HG03045 (cell line): ENCODE measurements around the gene TMEM131.
"Not testable (repeated sequence)": the region's sequence is repeated elsewhere in the genome, so short reads cannot be mapped to it uniquely, and the experiment has no call there.

Experiments used
- ATAC-seq: cut with Tn5 transposase; IDR thresholded peaks from one replicate; pipeline ENCODE4 v1.9.1; 2021; ENCODE audit warnings: mild to moderate bottlenecking, moderate library complexity; ENCODE audit not compliant: unreplicated experiment

The TMEM131 gene

GRCh38 chr2:97869722-97870346 is 125.9 kb downstream of the TMEM131 start:
- ATAC-seq: no peak

DNA sequence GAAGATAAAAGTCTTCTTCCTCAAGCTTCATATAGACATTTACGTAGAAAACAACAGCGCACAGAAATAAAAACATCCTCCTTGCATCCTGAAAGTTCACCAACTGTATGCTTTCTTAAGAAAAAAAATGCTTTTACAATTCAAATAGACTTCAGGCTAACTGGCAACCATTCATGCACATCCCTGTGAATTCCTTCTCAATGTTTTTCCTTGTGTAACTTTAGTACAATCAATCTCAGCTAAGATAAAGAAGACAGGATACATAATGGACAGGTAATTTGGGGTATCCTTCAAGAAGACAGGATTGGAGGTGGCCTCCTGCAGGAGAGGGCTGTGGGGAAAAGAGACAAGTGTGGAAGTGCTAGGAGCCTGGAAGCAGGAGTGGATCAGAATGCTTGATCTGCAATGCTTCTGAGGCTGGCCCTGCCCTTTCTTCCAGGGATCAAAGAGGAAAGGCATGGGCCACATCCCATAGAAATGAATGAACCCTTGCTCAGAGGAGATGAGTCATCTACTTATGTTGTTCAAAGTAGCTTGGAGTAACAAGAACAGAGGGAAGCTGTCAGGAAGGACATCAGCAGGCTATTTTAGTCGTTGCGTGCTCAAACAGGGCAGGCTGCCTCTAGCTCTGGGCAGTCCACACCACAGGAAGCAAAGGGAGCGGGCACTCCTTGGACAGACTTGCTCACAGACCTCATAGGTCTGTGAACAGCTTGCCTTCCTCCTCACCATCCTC is 126.6 kb downstream of the TMEM131 start:
- ATAC-seq: no peak

- ATAC-seq: no peak
Observed at GRCh38 chr2:97863829-97864228, 131.9 kb downstream of the TMEM131 start.

GRCh38 chr2:97861177-97861576 is 134.6 kb downstream of the TMEM131 start:
- ATAC-seq: no peak

DNA sequence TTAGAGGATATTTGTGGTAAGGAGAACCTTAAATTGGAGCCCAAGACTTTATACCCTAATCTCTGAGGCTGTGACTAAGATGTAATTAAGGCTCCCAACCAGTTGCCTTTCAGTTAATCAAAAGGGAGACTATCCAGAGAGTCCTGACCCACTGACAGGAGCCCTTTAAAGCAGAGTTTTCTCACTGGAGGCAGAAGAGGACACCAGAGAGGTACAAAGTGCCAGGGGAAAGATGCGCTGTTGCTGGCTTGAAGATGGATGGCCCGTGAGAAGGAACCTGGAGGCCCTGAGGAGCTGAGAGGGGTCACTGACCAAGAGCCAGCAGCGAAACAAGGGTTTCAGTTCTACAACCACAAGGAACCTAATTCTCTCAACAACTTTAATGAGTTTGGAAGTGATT is 137.3 kb downstream of the TMEM131 start:
- no peak for ATAC-seq

DNA sequence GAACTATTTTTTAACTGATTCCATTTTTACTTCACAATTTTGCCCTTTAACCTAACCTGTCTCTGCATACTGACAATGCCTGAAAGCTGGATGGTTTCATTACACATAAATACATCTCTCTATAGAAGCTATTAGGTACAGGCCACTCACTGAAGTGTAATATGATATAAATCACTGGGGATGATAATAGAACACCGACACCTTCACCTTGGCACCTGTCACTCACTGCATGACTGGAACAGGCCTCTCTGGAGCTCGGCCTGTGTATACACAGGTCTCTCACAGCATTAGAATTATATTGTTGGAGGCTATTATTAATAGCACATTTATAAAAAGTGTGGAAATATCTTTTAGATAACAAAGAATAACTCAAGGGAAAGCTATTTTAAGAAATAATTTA is 138.2 kb downstream of the TMEM131 start:
- no peak for ATAC-seq

GRCh38 chr2:97853057-97853456 is 142.7 kb downstream of the TMEM131 start:
- not testable (repeated sequence) for ATAC-seq

- ATAC-seq: no peak
Observed at GRCh38 chr2:97851172-97851571, 144.6 kb downstream of the TMEM131 start.

- peak; percentile 70 for ATAC-seq
Observed at GRCh38 chr2:97849881-97850528, 145.7 kb downstream of the TMEM131 start.

GRCh38 chr2:97848306-97848705 is 147.4 kb downstream of the TMEM131 start:
- ATAC-seq: no peak

DNA sequence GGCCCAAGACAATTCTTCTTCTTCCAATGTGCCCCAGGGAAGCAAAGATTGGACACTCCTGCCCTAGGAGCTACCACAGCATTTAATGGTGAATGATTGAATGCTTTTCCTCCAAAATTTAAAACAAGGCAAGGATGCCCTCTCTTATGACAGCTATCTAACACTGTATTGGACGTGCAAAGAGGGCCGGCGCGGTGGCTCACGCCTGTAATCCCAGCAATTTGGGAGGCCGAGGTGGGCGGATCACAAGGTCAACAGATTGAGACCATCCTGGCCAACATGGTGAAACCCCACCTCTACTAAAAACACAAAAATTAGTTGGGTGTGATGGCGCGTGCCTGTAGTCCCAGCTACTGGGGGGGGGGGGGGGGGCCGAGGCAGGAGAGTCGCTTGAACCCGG is 149.0 kb downstream of the TMEM131 start:
- not testable (repeated sequence) for ATAC-seq

DNA sequence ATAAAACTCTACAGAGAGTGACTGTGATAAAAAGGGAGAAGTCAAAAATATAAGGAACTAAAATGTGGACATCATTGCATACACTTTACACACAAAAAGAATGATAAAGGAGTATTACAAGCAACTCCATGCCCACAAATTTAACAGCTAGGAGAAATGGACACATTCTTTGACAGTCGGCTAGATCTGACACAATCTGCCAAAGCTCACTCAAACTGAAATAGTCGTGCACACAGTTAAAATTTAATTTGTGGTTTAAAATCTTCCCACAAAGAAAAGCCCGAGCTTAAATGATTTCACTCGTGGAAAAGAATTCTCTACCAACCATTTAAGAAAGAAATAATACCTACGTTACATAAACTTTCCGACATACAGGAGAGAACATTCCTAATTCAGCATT is 149.9 kb downstream of the TMEM131 start:
- no peak for ATAC-seq

- no peak for ATAC-seq
Observed at GRCh38 chr2:97845133-97845532, 150.6 kb downstream of the TMEM131 start.

GRCh38 chr2:97844311-97844859 is 151.4 kb downstream of the TMEM131 start:
- ATAC-seq: no peak

DNA sequence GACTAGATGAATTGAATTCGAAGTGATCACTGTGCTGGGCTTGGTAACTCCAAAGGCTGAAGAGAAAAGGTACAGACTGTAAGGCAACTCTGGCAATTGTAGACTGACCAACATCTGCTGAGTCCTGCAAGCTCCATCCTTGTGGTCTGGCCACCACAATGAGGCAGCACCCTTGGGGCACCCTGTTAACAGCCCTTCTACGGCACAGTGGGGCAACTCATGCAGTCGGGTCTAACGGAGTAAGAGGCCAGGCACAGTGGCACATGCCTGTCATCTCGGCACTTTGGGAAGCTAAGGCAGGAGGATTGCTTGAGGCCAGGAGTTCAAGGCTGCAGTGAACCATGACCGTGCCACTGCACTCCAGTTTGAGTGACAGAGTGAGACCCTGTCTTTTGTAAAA is 155.6 kb downstream of the TMEM131 start:
- no peak for ATAC-seq

GRCh38 chr2:97834610-97835009 is 161.1 kb downstream of the TMEM131 start:
- no peak for ATAC-seq

DNA sequence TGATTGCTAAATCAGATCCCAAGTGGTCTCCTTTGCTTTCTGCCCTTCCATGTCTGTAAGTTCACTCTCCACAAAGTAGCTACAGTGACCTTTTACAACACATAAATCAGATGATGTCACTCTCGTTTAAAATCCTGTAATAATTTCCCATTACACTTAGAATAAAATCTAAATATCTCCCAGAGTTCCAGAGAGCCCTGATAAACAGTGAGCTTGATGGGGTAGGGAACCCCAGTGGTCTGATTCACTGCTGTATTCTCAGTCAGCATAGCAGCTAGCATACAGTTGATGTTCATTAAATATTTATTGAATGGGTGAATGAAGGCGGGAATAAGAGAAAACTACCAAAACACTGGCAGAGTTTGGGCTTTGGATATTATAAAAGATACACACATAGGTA is 164.6 kb downstream of the TMEM131 start:
- ATAC-seq: no peak

GRCh38 chr2:97829255-97829654 is 166.5 kb downstream of the TMEM131 start:
- ATAC-seq: not testable (repeated sequence)

DNA sequence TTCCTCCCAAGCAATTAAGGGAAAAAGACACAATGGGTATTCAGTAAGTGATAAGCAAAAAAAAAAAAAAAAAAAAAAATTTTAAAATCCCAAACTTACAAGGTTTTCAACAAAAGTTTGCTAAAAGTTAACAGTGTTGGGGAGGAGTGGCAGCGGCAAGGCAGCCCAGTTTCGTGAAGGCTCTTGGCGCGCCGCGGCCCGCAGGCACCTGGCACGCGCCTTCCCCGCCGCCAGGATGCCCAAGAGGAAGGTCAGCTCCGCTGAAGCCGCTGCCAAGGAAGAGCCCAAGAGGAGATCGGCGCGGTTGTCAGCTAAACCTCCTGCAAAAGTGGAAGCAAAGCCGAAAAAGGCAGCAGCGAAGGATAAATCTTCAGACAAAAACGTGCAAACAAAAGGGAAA is 168.7 kb downstream of the TMEM131 start:
- not testable (repeated sequence) for ATAC-seq

- ATAC-seq: not testable (repeated sequence)
Observed at GRCh38 chr2:97826266-97826847, 169.4 kb downstream of the TMEM131 start.

DNA sequence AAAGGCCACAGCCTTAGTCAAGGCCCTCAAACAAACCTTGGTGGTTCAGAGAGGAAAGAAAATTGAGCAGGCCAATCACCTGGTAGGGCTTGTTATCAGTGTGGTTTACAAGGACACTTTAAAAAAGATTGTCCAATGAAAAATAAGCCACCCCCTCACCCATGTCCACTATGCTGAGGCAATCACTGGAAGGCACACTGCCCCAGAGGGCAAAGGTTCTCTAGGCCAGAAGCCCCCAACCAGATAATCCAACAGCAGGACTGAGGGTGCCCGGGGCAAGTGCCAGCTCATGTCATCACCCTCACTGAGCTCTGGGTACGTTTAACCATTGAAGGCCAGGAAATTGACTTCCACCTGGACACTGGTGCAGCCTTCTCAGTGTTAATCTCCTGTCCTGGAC is 171.7 kb downstream of the TMEM131 start:
- ATAC-seq: not testable (repeated sequence)
